ENCODE measurements around the gene PPARG. TPM values are rescaled to one million over a fixed set of nuclear protein-coding genes. Genes with fewer than 3 reads are reported as not detected.

PPARG gene
- total and polyA plus RNA-seq, 2 donors (not counting 3 experiments of a cell fraction or from before 2014, with no cell fraction given) = 0.15 to 1.3 TPM

- H3K27ac ChIP-seq (ENCODE audit: insufficient read depth, low read depth, low read length) = no peak overlapping the region
- FAIRE-seq (no peak), DNase-seq (ENCODE audit: low read depth, low spot score) (no peak)
- ChIA-PET POLR2A (no interaction called here), CTCF (interaction anchor here (0.7 kb wide), 1 partner anchor 711 kb away, joined by 3 read pairs; no protein-coding TSS in a partner anchor)
- BruUV-seq (replicated peaks) = no TSS peak
- H3K9me3 ChIP-seq (replicated peaks; ENCODE audit: control insufficient read depth, insufficient read depth, low read length) = no peaks in the 10 kb centered on the region
- dilution Hi-C loops (cut with MboI; ENCODE audit: extremely low pct_ligation_motif_present, low sequenced_read_pairs) = loop anchor here (10.0 kb wide), 1 partner anchor 319 kb away; no protein-coding TSS in a partner anchor
- TF ChIP-seq MAX (IDR thresholded peaks at IDR 0.05; ENCODE audit: insufficient read depth, insufficient read length) = no peak
- TF ChIP-seq FOS (IDR thresholded peaks at IDR 0.05; ENCODE audit: borderline replicate concordance, insufficient read depth, low read length) = no peak
- no peak for TF ChIP-seq POLR2A (IDR thresholded peaks at IDR 0.05; ENCODE audit: low read depth, low read length)
- no peak for TF ChIP-seq POLR2AphosphoS5 (IDR thresholded peaks at IDR 0.05; ENCODE audit: insufficient read depth, low read depth, low read length)
- no peak for TF ChIP-seq EZH2 (IDR thresholded peaks at IDR 0.05; ENCODE audit: borderline replicate concordance, low read depth, low read length, severe bottlenecking)
- TF ChIP-seq CTCF (IDR thresholded peaks at IDR 0.05; ENCODE audit: extremely low read depth in 1 of 2, insufficient read depth in 1 of 2, low read depth in 1 of 2, low read length in 2 of 2) = no peak
- TF ChIP-seq JUN (IDR thresholded peaks at IDR 0.05; ENCODE audit: borderline replicate concordance, insufficient read depth, insufficient read length, low read depth) = no peak
- no peak for TF ChIP-seq MYC (IDR thresholded peaks at IDR 0.05; ENCODE audit: low read depth, low read length)
- TF ChIP-seq GATA2 (IDR thresholded peaks at IDR 0.05; ENCODE audit: insufficient read depth, insufficient read length, low read depth, low read length) = no peak
- no peak overlapping the region for H3K4me3 ChIP-seq (replicated peaks in 1 of 3; ENCODE audit: insufficient read depth in 1 of 3, low read depth in 1 of 3, low read length in 3 of 3)
- no peak overlapping the region for H2AFZ ChIP-seq (ENCODE audit: low read depth, low read length)
- H3K4me1 ChIP-seq (ENCODE audit: control insufficient read depth, extremely low read depth, insufficient read depth, low read length) = peaks cover 14% of the 10 kb centered on the region
- H4K20me1 ChIP-seq (replicated peaks; ENCODE audit: control insufficient read depth, extremely low read depth, insufficient read depth, low read length) = no peaks in the 10 kb centered on the region
- no peak overlapping the region for H3K4me2 ChIP-seq (ENCODE audit: insufficient read depth, low read length)
- no peaks in the 10 kb centered on the region for H3K9me1 ChIP-seq (replicated peaks; ENCODE audit: control insufficient read depth, extremely low read depth, insufficient read depth, low read length)
- no peaks in the 10 kb centered on the region for H3K36me3 ChIP-seq (ENCODE audit: control insufficient read depth in 2 of 2, extremely low read depth in 1 of 2, insufficient read depth in 2 of 2, low read length in 2 of 2)
- no peaks in the 10 kb centered on the region for H3K27me3 ChIP-seq (ENCODE audit: control insufficient read depth in 2 of 2, insufficient read depth in 2 of 2, low read length in 2 of 2)
- intact Hi-C loops (cut with micrococcal nuclease) = loop anchor here (5.0 kb wide), 1 partner anchor 56 kb away; no protein-coding TSS in a partner anchor
- H3K9ac ChIP-seq (replicated peaks; ENCODE audit: extremely low read depth, insufficient read depth, low read length) = no peak overlapping the region
- H3K79me2 ChIP-seq (ENCODE audit: control insufficient read depth, insufficient read depth, low read length) = no peaks in the 10 kb centered on the region
Observed at GRCh38 chr3:12463686-12464085, 174.8 kb downstream of the PPARG start.

All from endothelial cell of umbilical vein (primary cell).